Fibroblast of lung (primary cell): Measurements from ENCODE around the gene THSD7B.

Source experiments
- EZH2 ChIP-seq: IDR thresholded peaks from 2 replicates; pipeline ENCODE4 v1.5.1; 2012; ENCODE audit warnings: low read length, control low read depth, mild to moderate bottlenecking; ENCODE audit errors: missing control alignments
- TF ChIP-seq, protein P1 (sequence below), 2 donors: IDR thresholded peaks in 1 of 2; conservative IDR thresholded peaks in 1 of 2; 1 replicate in 1 of 2; 2 replicates in 1 of 2; pipeline ENCODE4 v1.5.1; 2011 to 2012; ENCODE audit warnings: low read length in 2 of 2, control low read depth in 1 of 2, inconsistent platforms in 1 of 2, low read depth in 1 of 2, mild to moderate bottlenecking in 1 of 2

DNA sequence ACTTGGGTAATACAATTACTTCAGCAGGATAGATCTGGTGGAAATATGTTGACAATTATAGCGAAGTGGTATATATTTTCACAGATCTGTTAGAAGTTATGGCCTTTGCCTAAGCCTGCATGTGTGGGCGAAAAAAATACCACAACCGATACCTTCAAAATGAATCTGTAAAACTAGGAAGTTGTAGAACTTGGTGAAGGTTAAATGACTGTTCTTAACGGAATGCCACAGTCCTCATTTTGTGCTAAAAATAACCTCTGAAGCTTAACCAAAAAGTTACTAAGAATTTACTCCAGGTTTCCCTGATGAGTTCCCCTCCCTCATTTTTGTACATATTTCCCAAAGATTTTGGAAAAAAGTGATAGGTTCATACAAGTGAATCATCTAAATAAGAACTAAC lies 550.7 kb downstream of the THSD7B start:
- TF ChIP-seq, protein P1, sequence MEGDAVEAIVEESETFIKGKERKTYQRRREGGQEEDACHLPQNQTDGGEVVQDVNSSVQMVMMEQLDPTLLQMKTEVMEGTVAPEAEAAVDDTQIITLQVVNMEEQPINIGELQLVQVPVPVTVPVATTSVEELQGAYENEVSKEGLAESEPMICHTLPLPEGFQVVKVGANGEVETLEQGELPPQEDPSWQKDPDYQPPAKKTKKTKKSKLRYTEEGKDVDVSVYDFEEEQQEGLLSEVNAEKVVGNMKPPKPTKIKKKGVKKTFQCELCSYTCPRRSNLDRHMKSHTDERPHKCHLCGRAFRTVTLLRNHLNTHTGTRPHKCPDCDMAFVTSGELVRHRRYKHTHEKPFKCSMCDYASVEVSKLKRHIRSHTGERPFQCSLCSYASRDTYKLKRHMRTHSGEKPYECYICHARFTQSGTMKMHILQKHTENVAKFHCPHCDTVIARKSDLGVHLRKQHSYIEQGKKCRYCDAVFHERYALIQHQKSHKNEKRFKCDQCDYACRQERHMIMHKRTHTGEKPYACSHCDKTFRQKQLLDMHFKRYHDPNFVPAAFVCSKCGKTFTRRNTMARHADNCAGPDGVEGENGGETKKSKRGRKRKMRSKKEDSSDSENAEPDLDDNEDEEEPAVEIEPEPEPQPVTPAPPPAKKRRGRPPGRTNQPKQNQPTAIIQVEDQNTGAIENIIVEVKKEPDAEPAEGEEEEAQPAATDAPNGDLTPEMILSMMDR (conservative IDR thresholded peaks at IDR 0.05 in 1 of 2, IDR thresholded peaks at IDR 0.05 in 1 of 2; ENCODE audit: low read depth in 1 of 2, low read length in 2 of 2): no peak
- TF ChIP-seq EZH2: no peak
